K562 (cell line): ENCODE results near the gene MYO16. TPM values are rescaled to one million over a fixed set of nuclear protein-coding genes. Genes with fewer than 3 reads are reported as not detected.

Experiments used
- ATAC-seq: fragments of 200-7000 bp; cut with Tn5 transposase; 3 replicates; pipeline ENCODE4 v1.9.1; 2020; ENCODE audit warnings: moderate library complexity
- BruUV-seq: library from RNA; stranded (reverse); fragments of 400-500 nt; replicated peaks from 2 replicates; lab custom pipeline; 2021; lab: Mats Ljungman, UMichigan
- CTCF ChIA-PET: fragments of 300-600 bp; formaldehyde crosslinking; extraction: SDS; loops from one replicate; lab custom pipeline; 2021; ENCODE audit warnings: low intra/inter-chr PET ratio; lab: Yijun Ruan, JAX
- POLR2A ChIA-PET: fragments of 300-600, 350-650 bp; sonication (Branson Sonifier 250); formaldehyde crosslinking; extraction: SDS; loops from one replicate; lab custom pipeline; 2021; ENCODE audit warnings: antibody characterized with exemption, inconsistent platforms; lab: Yijun Ruan, JAX
- DNase-seq, 4 experiments: peaks; one replicate each; pipeline versions ENCODE4 v3.0.0 to v3.0.0-alpha.2; 2011 to 2018; ENCODE audit warnings: low spot score in 3 of 4, mixed read lengths in 3 of 4; ENCODE audit errors: extremely low read depth in 1 of 4
- FAIRE-seq: peaks from 2 replicates; lab custom pipeline; 2011; peaks lifted over from hg19 to GRCh38; lab: Jason Lieb, UNC
- H2AFZ ChIP-seq: 2 replicates; pipeline ENCODE4 v1.6.0; 2011; ENCODE audit warnings: low read depth, low read length, control low read depth, inconsistent platforms
- H3K27ac ChIP-seq: fragments of 200-600 bp; 3 replicates; pipeline ENCODE4 v1.8.0; 2011; ENCODE audit warnings: low read depth, mild to moderate bottlenecking, control low read depth, inconsistent platforms, low read length, moderate library complexity, mixed read lengths; ENCODE audit errors: extremely low read depth
- H3K27me3 ChIP-seq, 2 experiments: fragments of 300-600 bp in 1 of 2; 2 replicates in 1 of 2; 3 replicates in 1 of 2; pipeline versions ENCODE4 v1.6.0 to v1.8.0; 2011; ENCODE audit warnings: inconsistent platforms in 2 of 2, low read length in 2 of 2, mild to moderate bottlenecking in 1 of 2, mixed read lengths in 1 of 2, moderate library complexity in 1 of 2; ENCODE audit not compliant: control insufficient read depth in 2 of 2, insufficient read depth in 2 of 2
- H3K36me3 ChIP-seq: fragments of 300-600 bp; 3 replicates; pipeline ENCODE4 v1.8.0; 2011; ENCODE audit warnings: mild to moderate bottlenecking, low read length, inconsistent platforms; ENCODE audit not compliant: control insufficient read depth, insufficient read depth
- H3K4me1 ChIP-seq, 2 experiments: fragments of 200-600 bp in 1 of 2; replicated peaks in 1 of 2; 2 replicates in 1 of 2; 3 replicates in 1 of 2; pipeline versions ENCODE4 v1.5.1 to v1.8.0; 2011; ENCODE audit warnings: inconsistent platforms in 2 of 2, low read length in 2 of 2, mild to moderate bottlenecking in 1 of 2, mixed read lengths in 1 of 2, moderate library complexity in 1 of 2; ENCODE audit not compliant: control insufficient read depth in 2 of 2, insufficient read depth in 2 of 2
- H3K4me2 ChIP-seq: 2 replicates; pipeline ENCODE4 v1.6.1; 2011; ENCODE audit warnings: low read length, control low read depth, inconsistent platforms, mixed read lengths; ENCODE audit not compliant: insufficient read depth
- H3K4me3 ChIP-seq: fragments of 200-600 bp; sonication (generic), shearing (Covaris generic); 2 replicates; pipeline ENCODE4 v1.5.1; 2016; ENCODE audit warnings: control low read depth, inconsistent platforms
- H3K79me2 ChIP-seq: fragments of 200-600 bp; 3 replicates; pipeline ENCODE4 v1.8.0; 2011; ENCODE audit warnings: low read length, inconsistent platforms; ENCODE audit not compliant: control insufficient read depth, insufficient read depth
- H3K9ac ChIP-seq, 2 experiments: 2 replicates each; pipeline versions ENCODE4 v1.6.0 to v1.6.1; 2011; ENCODE audit warnings: low read depth in 2 of 2, low read length in 2 of 2, control low read depth in 1 of 2, inconsistent platforms in 1 of 2, mild to moderate bottlenecking in 1 of 2, mixed read lengths in 1 of 2; ENCODE audit not compliant: insufficient read depth in 1 of 2
- H3K9me1 ChIP-seq: one replicate; pipeline ENCODE4 v1.6.0; 2011; ENCODE audit warnings: inconsistent platforms, mild to moderate bottlenecking, low read length, moderate library complexity; ENCODE audit not compliant: control insufficient read depth, insufficient read depth
- H3K9me3 ChIP-seq: replicated peaks from 2 replicates; pipeline ENCODE4 v1.5.1; 2011; ENCODE audit warnings: low read depth, low read length, inconsistent platforms; ENCODE audit not compliant: control insufficient read depth, insufficient read depth
- H4K20me1 ChIP-seq: replicated peaks from 2 replicates; pipeline ENCODE4 v1.6.1; 2011; ENCODE audit warnings: low read length, inconsistent platforms, mixed read lengths; ENCODE audit not compliant: control insufficient read depth, insufficient read depth
- CBFB ChIP-seq: sonication (generic); formaldehyde crosslinking; IDR thresholded peaks from 2 replicates; pipeline ENCODE4 v1.4.0; 2020; ENCODE audit warnings: mild to moderate bottlenecking, missing genetic modification reagents
- HDAC8 ChIP-seq: fragments of 450-650 bp; IDR thresholded peaks from 2 replicates; pipeline ENCODE4 v1.6.1; 2016; ENCODE audit warnings: mild to moderate bottlenecking, missing genetic modification characterization, moderate library complexity, missing compliant biosample characterization
- KAT7 ChIP-seq: sonication (generic); formaldehyde crosslinking; IDR thresholded peaks from 2 replicates; pipeline ENCODE4 v1.8.0; 2022; ENCODE audit warnings: missing genetic modification reagents, mild to moderate bottlenecking, borderline replicate concordance
- THRB ChIP-seq: fragments of 450-650 bp; formaldehyde crosslinking; conservative IDR thresholded peaks from 2 replicates; pipeline ENCODE4 v1.4.0; 2022; ENCODE audit warnings: mild to moderate bottlenecking, missing genetic modification characterization
- TSC22D4 ChIP-seq: fragments of 450-650 bp; IDR thresholded peaks from 2 replicates; pipeline ENCODE4 v1.6.1; 2016; ENCODE audit warnings: missing genetic modification characterization, missing biosample characterization, control low read depth
- ZNF280B ChIP-seq: fragments of 250-450 bp; sonication (Bioruptor Pico); IDR thresholded peaks from 2 replicates; pipeline ENCODE4 v1.5.1; 2021; ENCODE audit warnings: mild to moderate bottlenecking
- ZNF445 ChIP-seq: fragments of 250-450 bp; sonication (Bioruptor Pico); IDR thresholded peaks from 2 replicates; pipeline ENCODE4 v1.4.0; 2020; ENCODE audit warnings: low read depth, mild to moderate bottlenecking, moderate library complexity
- WGBS: fragments of 100-300 bp; shearing (Covaris generic); methylation state at CpG from one replicate; pipeline ENCODE4 v1.1.6; 2016; ENCODE audit warnings: low coverage, mixed read lengths; ENCODE audit not compliant: insufficient coverage; ENCODE audit errors: missing lambda C conversion rate; 5-methylcytosine and 5-hydroxymethylcytosine counted together
- in situ Hi-C: fragments of 300-500 bp; cut with MboI; formaldehyde crosslinking; loops from 4 replicates; pipeline ENCODE4 v1.15.0; 2018; ENCODE audit warnings: inconsistent platforms, mixed read lengths
- intact Hi-C: fragments of 100-400 bp; cut with micrococcal nuclease; formaldehyde crosslinking; loops from 2 replicates; pipeline ENCODE4 v1.14.2; 2022
- polyA plus RNA-seq, 8 experiments: library from polyadenylated mRNA; depleted of rRNA in 4 of 8; stranded (reverse) in 5 of 8; unstranded in 3 of 8; fragments of >200 nt; fragmentation: Nextera tagmentation in 2 of 8; fragmentation: Illumina TruSeq in 1 of 8; extraction: Ambion mirVana in 2 of 8; extraction: Trizol in 1 of 8; gene quantifications; 2 replicates each; pipeline versions ENCODE4 v1.2.1 to v1.2.3, GENCODE V29; 2011 to 2014; ENCODE audit warnings: inconsistent platforms in 1 of 8, missing spikeins in 1 of 8
- total RNA-seq, 7 experiments: library from RNA; depleted of rRNA in 6 of 7; stranded (reverse); fragments of >200 nt in 6 of 7; fragmentation: Illumina TruSeq in 2 of 7; extraction: Trizol in 2 of 7; gene quantifications; 2 replicates each; pipeline versions ENCODE4 v1.2.1 to v1.2.3, GENCODE V29; 2011 to 2021; ENCODE audit warnings: low replicate concordance in 1 of 7

The MYO16 gene
- total and polyA plus RNA-seq, 9 of the 15 experiments (the other 6 are each of a cell fraction or from before 2014, with no cell fraction given), result 4.3 to 45.7 (median 12.1) TPM

- no peak for ATAC-seq
- in situ Hi-C loops, result no loop called here
- TF ChIP-seq ZNF445 (CRISPR knock-in tag) (no peak), ZNF280B (CRISPR knock-in tag) (no peak), KAT7 (CRISPR knock-in tag) (no peak), HDAC8 (no peak), TSC22D4 (no peak), THRB (CRISPR knock-in tag) (no peak), CBFB (no peak)
- FAIRE-seq, result no peak
- no peaks in the 10 kb centered on the region; a peak in 2 of 5 replicates for H3K4me1 ChIP-seq
- no peak overlapping the region for H3K9ac ChIP-seq
- H3K9me1 ChIP-seq, result no peaks in the 10 kb centered on the region
- H3K27me3 ChIP-seq, result no peaks in the 10 kb centered on the region
- intact Hi-C loops, result no loop called here
- CTCF ChIA-PET, result no interaction called here
- POLR2A ChIA-PET, result no interaction called here
- H3K79me2 ChIP-seq, result no peaks in the 10 kb centered on the region
- no peaks in the 10 kb centered on the region for H3K9me3 ChIP-seq
- no peak overlapping the region for H3K4me2 ChIP-seq
- WGBS, result 17% methylated on average over 2 of the region's 2 CpGs
- H3K36me3 ChIP-seq, result no peaks in the 10 kb centered on the region
- no peaks in the 10 kb centered on the region for H4K20me1 ChIP-seq
- BruUV-seq, result no TSS peak
- H3K27ac ChIP-seq, result no peak overlapping the region
- H3K4me3 ChIP-seq, result no peak overlapping the region
- no peak for DNase-seq
- H2AFZ ChIP-seq, result no peak overlapping the region
These were observed 580.1 kb downstream of the MYO16 start for GRCh38 chr13:109209526-109209925.
